Measurements from ENCODE around the gene SPEM1. TPM values are rescaled to one million over a fixed set of nuclear protein-coding genes. Genes with fewer than 3 reads are reported as not detected.

Gene SPEM1
- total and polyA plus RNA-seq, 4 donors, result not detected

DNA sequence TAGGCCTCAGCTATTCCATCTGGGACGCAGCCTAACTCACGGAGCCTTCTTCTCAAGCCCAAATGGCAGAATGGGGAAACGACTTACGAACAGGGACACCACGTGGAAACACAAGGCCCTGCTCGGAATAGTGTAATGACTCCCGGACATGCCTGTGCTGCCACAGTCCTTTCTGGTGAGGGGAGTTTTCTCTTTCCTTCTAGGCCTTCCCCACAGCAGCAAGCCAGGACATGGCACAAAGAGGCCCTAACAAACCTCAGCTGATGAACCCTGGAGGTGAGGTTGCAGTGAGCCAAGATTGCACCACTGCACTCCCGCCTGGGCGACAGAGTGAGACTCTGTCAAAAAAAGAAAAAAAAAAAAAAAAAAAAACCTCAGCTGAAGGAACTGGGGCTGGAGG is 44.0 kb downstream of the SPEM1 start (continued):
- TF ChIP-seq, protein P1, sequence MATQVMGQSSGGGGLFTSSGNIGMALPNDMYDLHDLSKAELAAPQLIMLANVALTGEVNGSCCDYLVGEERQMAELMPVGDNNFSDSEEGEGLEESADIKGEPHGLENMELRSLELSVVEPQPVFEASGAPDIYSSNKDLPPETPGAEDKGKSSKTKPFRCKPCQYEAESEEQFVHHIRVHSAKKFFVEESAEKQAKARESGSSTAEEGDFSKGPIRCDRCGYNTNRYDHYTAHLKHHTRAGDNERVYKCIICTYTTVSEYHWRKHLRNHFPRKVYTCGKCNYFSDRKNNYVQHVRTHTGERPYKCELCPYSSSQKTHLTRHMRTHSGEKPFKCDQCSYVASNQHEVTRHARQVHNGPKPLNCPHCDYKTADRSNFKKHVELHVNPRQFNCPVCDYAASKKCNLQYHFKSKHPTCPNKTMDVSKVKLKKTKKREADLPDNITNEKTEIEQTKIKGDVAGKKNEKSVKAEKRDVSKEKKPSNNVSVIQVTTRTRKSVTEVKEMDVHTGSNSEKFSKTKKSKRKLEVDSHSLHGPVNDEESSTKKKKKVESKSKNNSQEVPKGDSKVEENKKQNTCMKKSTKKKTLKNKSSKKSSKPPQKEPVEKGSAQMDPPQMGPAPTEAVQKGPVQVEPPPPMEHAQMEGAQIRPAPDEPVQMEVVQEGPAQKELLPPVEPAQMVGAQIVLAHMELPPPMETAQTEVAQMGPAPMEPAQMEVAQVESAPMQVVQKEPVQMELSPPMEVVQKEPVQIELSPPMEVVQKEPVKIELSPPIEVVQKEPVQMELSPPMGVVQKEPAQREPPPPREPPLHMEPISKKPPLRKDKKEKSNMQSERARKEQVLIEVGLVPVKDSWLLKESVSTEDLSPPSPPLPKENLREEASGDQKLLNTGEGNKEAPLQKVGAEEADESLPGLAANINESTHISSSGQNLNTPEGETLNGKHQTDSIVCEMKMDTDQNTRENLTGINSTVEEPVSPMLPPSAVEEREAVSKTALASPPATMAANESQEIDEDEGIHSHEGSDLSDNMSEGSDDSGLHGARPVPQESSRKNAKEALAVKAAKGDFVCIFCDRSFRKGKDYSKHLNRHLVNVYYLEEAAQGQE (IDR thresholded peaks at IDR 0.05), result no peak
- no peak for TF ChIP-seq YY1 (IDR thresholded peaks at IDR 0.05)
- TF ChIP-seq RXRA (IDR thresholded peaks at IDR 0.05), result no peak

- Histone ChIP-seq H3K9ac (ENCODE audit: low read depth in 1 of 2, low read length in 2 of 2) (no peak overlapping the region), H3K4me1 (ENCODE audit: control insufficient read depth in 4 of 4, insufficient read depth in 4 of 4, low read length in 3 of 4) (peaks cover 0 to 20% (median 11%) of the 10 kb centered on the region in 4 donors), H3K36me3 (ENCODE audit: control insufficient read depth in 4 of 4, insufficient read depth in 3 of 4, low read depth in 1 of 4, low read length in 3 of 4) (peaks cover 0 to 12% (median 3%) of the 10 kb centered on the region in 4 donors), H3K9me3 (ENCODE audit: control insufficient read depth in 4 of 4, low read length in 3 of 4) (no peaks in the 10 kb centered on the region), H3K27me3 (ENCODE audit: control insufficient read depth in 4 of 4, insufficient read depth in 4 of 4, low read length in 3 of 4) (no peaks in the 10 kb centered on the region), H3K27ac (ENCODE audit: low read depth in 1 of 2, low read length in 2 of 2) (no peak overlapping the region), H3K4me3 (ENCODE audit: low read depth in 1 of 3, low read length in 3 of 3) (no peak overlapping the region)
- WGBS, result 95% methylated on average over 33 of the region's 33 CpGs
- no peak for TF ChIP-seq TAF1 (conservative IDR thresholded peaks at IDR 0.05)
- TF ChIP-seq, protein P2, sequence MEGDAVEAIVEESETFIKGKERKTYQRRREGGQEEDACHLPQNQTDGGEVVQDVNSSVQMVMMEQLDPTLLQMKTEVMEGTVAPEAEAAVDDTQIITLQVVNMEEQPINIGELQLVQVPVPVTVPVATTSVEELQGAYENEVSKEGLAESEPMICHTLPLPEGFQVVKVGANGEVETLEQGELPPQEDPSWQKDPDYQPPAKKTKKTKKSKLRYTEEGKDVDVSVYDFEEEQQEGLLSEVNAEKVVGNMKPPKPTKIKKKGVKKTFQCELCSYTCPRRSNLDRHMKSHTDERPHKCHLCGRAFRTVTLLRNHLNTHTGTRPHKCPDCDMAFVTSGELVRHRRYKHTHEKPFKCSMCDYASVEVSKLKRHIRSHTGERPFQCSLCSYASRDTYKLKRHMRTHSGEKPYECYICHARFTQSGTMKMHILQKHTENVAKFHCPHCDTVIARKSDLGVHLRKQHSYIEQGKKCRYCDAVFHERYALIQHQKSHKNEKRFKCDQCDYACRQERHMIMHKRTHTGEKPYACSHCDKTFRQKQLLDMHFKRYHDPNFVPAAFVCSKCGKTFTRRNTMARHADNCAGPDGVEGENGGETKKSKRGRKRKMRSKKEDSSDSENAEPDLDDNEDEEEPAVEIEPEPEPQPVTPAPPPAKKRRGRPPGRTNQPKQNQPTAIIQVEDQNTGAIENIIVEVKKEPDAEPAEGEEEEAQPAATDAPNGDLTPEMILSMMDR (IDR thresholded peaks at IDR 0.05; ENCODE audit: low read depth, low read length, missing input control), result no peak
- TF ChIP-seq RAD21 (IDR thresholded peaks at IDR 0.05), result no peak
- DNase-seq (ENCODE audit: low spot score), result no peak
These were observed 45.6 kb downstream of the SPEM1 start for GRCh38 chr17:7465597-7466275.

DNA sequence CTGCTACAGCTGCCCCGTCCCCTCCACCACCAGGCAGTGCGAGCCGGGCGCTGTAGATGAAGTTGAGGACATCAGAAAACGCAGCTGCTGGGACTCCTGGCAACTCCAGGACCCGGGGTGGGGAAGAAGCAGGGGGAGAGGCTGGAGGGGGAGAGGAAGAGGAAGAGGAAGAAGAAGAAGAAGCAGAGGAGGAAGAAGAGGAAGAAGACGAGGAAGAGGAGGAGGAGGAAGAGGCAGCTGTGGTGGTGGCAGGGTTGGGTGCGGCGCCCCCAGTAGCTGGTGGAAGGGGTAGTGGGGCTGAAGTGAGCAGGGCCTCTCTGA is 46.2 kb downstream of the SPEM1 start:
- Histone ChIP-seq H3K36me3 (ENCODE audit: control insufficient read depth in 4 of 4, insufficient read depth in 3 of 4, low read depth in 1 of 4, low read length in 3 of 4) (peaks cover 0 to 12% (median 3%) of the 10 kb centered on the region in 4 donors), H3K9me3 (ENCODE audit: control insufficient read depth in 4 of 4, low read length in 3 of 4) (no peaks in the 10 kb centered on the region), H3K9ac (ENCODE audit: low read depth in 1 of 2, low read length in 2 of 2) (no peak overlapping the region), H3K27me3 (ENCODE audit: control insufficient read depth in 4 of 4, insufficient read depth in 4 of 4, low read length in 3 of 4) (no peaks in the 10 kb centered on the region), H3K27ac (ENCODE audit: low read depth in 1 of 2, low read length in 2 of 2) (peak overlapping the region; percentile 55 to 70), H3K4me3 (ENCODE audit: low read depth in 1 of 3, low read length in 3 of 3) (no peak overlapping the region), H3K4me1 (ENCODE audit: control insufficient read depth in 4 of 4, insufficient read depth in 4 of 4, low read length in 3 of 4) (peaks cover 0 to 20% (median 12%) of the 10 kb centered on the region in 4 donors)
- no peak for TF ChIP-seq JUND (IDR thresholded peaks at IDR 0.05)
- no peak for TF ChIP-seq FOXA1 (IDR thresholded peaks at IDR 0.05)
- no peak for TF ChIP-seq FOXA2 (IDR thresholded peaks at IDR 0.05)
- DNase-seq (ENCODE audit: low spot score), result no peak
- WGBS, result 86% methylated on average over 9 of the region's 9 CpGs

- peak; percentile 55 for DNase-seq (ENCODE audit: low spot score)
- Histone ChIP-seq H3K27ac (ENCODE audit: low read depth in 1 of 2, low read length in 2 of 2) (peak overlapping the region; percentile 55 to 70), H3K9ac (ENCODE audit: low read depth in 1 of 2, low read length in 2 of 2) (no peak overlapping the region), H3K9me3 (ENCODE audit: control insufficient read depth in 4 of 4, low read length in 3 of 4) (no peaks in the 10 kb centered on the region), H3K4me3 (ENCODE audit: low read depth in 1 of 3, low read length in 3 of 3) (no peak overlapping the region), H3K36me3 (ENCODE audit: control insufficient read depth in 4 of 4, insufficient read depth in 3 of 4, low read depth in 1 of 4, low read length in 3 of 4) (peaks cover 0 to 12% (median 3%) of the 10 kb centered on the region in 4 donors), H3K27me3 (ENCODE audit: control insufficient read depth in 4 of 4, insufficient read depth in 4 of 4, low read length in 3 of 4) (no peaks in the 10 kb centered on the region), H3K4me1 (ENCODE audit: control insufficient read depth in 4 of 4, insufficient read depth in 4 of 4, low read length in 3 of 4) (peaks cover 0 to 20% (median 12%) of the 10 kb centered on the region in 4 donors)
- TF ChIP-seq JUND (IDR thresholded peaks at IDR 0.05) (no peak), YY1 (IDR thresholded peaks at IDR 0.05) (peak; percentile 92), RXRA (IDR thresholded peaks at IDR 0.05) (peak; percentile 23 to 74), ATF3 (IDR thresholded peaks at IDR 0.05) (no peak), NR2F2 (IDR thresholded peaks at IDR 0.05) (peak; percentile 100), HNF4A (conservative IDR thresholded peaks at IDR 0.05) (peak in 1 of 2 donors; percentile 29), FOXA1 (IDR thresholded peaks at IDR 0.05) (no peak)
- TF ChIP-seq, protein P1 (IDR thresholded peaks at IDR 0.05), result no peak
- 87% methylated on average over 16 of the region's 16 CpGs for WGBS
These were observed 46.7 kb downstream of the SPEM1 start for GRCh38 chr17:7466639-7467341.
